ENCODE results near the gene ROCK1. TPM values are rescaled to one million over a fixed set of nuclear protein-coding genes. Genes with fewer than 3 reads are reported as not detected.

ROCK1 gene
- polyA plus RNA-seq, 1 of the 3 experiments (the other 2 are of a cell fraction), result 4.9 TPM

DNA sequence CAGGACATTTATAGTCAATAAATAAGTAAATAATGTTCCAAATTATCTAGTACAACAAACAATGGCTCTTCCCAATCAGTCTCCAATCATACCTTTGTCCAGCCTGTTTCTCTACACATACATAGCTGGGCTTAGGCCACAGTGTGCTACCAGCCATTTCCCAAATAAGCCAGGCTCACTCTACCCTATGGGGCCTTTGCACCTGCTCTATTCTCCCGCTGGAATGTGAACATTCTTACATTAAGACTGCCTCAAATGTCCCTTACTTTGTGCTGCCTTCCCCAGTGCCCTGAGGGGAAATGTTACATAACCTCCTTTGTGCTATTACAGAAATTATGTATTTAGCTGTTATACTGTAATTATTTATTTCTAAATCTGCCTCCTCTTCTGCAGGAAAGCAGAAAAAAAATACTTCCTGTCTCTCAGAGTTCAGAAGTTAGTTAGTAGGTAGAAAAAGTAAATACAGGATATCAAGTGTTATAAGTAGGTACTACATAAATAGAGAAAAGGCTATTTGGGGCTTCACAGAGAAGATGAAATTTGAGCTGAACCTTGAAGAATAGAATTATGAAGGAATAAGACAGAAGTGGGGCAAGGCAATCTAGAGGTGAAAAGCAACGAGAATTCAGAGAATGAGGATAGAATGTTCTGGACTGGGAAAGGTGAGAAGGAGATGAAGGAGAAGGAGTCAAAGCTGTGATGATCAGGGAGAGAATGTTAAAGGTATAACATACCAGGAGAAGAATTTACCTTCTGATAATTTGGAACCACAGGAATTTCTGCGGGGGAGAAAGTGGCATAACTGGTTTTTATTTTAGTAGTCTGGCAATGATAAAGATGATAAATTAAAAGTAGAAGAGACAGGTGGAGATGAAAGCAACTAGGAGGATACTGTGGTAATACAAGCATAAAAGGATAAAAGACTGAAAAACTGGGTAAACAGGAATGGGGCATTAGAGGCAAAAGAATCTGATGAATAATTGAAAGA is 37.0 kb downstream of the ROCK1 start:
- no peak overlapping the region for H3K9ac ChIP-seq
- no peak overlapping the region for H3K4me3 ChIP-seq (ENCODE audit: low read depth in 2 of 2, low read length in 1 of 2)
- WGBS (ENCODE audit: low lambda C conversion rate), result 90% methylated on average over 3 of the region's 3 CpGs
- H3K9me2 ChIP-seq, result no peaks in the 10 kb centered on the region
- peaks cover 0 to 2% of the 10 kb centered on the region in 2 experiments for H3K36me3 ChIP-seq (replicated peaks in 1 of 2; ENCODE audit: control insufficient read depth in 1 of 2, insufficient read depth in 2 of 2, low read length in 1 of 2)
- CTCF ChIA-PET, result no interaction called here
- H3K79me2 ChIP-seq (ENCODE audit: insufficient read depth), result peaks cover 98% of the 10 kb centered on the region
- no peak for DNase-seq
- H3K4me2 ChIP-seq, result no peak overlapping the region
- no peaks in the 10 kb centered on the region for H3F3A ChIP-seq (replicated peaks; ENCODE audit: insufficient read depth)
- H4K20me1 ChIP-seq (ENCODE audit: insufficient read depth), result peaks cover 84% of the 10 kb centered on the region
- H3K9me3 ChIP-seq, result no peaks in the 10 kb centered on the region
- no peak for TF ChIP-seq FOSL2 (IDR thresholded peaks at IDR 0.05; ENCODE audit: borderline replicate concordance, low read depth)
- TF ChIP-seq REST (IDR thresholded peaks at IDR 0.05; ENCODE audit: low read depth, low read length), result no peak
- TF ChIP-seq RXRA (IDR thresholded peaks at IDR 0.05; ENCODE audit: borderline replicate concordance, low read depth), result no peak
- no peak for TF ChIP-seq JUND (IDR thresholded peaks at IDR 0.05)
- TF ChIP-seq FOXJ3 (CRISPR knock-in tag; IDR thresholded peaks at IDR 0.05), result no peak
- no peak for TF ChIP-seq FOXM1 (IDR thresholded peaks at IDR 0.05; ENCODE audit: low read depth)
- TF ChIP-seq, protein P1, sequence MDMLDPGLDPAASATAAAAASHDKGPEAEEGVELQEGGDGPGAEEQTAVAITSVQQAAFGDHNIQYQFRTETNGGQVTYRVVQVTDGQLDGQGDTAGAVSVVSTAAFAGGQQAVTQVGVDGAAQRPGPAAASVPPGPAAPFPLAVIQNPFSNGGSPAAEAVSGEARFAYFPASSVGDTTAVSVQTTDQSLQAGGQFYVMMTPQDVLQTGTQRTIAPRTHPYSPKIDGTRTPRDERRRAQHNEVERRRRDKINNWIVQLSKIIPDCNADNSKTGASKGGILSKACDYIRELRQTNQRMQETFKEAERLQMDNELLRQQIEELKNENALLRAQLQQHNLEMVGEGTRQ (IDR thresholded peaks at IDR 0.05; ENCODE audit: borderline replicate concordance, low read depth, low read length), result no peak
- no peak for TF ChIP-seq GABPA (IDR thresholded peaks at IDR 0.05; ENCODE audit: low read depth)
- TF ChIP-seq RAD21 (IDR thresholded peaks at IDR 0.05; ENCODE audit: low read length), result no peak
- TF ChIP-seq MXI1 (IDR thresholded peaks at IDR 0.05; ENCODE audit: low read depth, low read length), result no peak
- TF ChIP-seq, protein P2, sequence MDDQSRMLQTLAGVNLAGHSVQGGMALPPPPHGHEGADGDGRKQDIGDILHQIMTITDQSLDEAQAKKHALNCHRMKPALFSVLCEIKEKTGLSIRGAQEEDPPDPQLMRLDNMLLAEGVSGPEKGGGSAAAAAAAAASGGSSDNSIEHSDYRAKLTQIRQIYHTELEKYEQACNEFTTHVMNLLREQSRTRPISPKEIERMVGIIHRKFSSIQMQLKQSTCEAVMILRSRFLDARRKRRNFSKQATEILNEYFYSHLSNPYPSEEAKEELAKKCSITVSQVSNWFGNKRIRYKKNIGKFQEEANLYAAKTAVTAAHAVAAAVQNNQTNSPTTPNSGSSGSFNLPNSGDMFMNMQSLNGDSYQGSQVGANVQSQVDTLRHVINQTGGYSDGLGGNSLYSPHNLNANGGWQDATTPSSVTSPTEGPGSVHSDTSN (IDR thresholded peaks at IDR 0.05), result 0 out of 2 replicates have a peak, but pooled peaks have one; percentile 9
- no peak for TF ChIP-seq EZH2phosphoT487 (IDR thresholded peaks at IDR 0.05; ENCODE audit: borderline replicate concordance, low read depth)
- TF ChIP-seq EP300 (IDR thresholded peaks at IDR 0.05; ENCODE audit: borderline replicate concordance in 1 of 2, low read depth in 1 of 2, low read length in 1 of 2), result no peak
- no peak for TF ChIP-seq MEF2A (IDR thresholded peaks at IDR 0.05; ENCODE audit: borderline replicate concordance, low read depth)
- TF ChIP-seq TCF12 (IDR thresholded peaks at IDR 0.05), result peak; percentile 44
- TF ChIP-seq, protein P3, sequence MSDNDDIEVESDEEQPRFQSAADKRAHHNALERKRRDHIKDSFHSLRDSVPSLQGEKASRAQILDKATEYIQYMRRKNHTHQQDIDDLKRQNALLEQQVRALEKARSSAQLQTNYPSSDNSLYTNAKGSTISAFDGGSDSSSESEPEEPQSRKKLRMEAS (IDR thresholded peaks at IDR 0.05; ENCODE audit: low read depth), result no peak
- H3K27me3 ChIP-seq (ENCODE audit: insufficient read depth), result no peaks in the 10 kb centered on the region
- peaks cover 4 to 6% of the 10 kb centered on the region in 2 experiments; a peak in 2 of 4 replicates for H3K4me1 ChIP-seq (ENCODE audit: control insufficient read depth in 1 of 2, insufficient read depth in 2 of 2, low read depth in 1 of 2, low read length in 1 of 2)
- no peak overlapping the region for H3K27ac ChIP-seq (ENCODE audit: low read depth in 2 of 2, low read length in 1 of 2)
- POLR2A ChIA-PET, result interaction anchor here (0.6 kb wide), 1 partner anchor 22 kb away, joined by 3 read pairs; no protein-coding TSS in a partner anchor
- no peak overlapping the region for H2AFZ ChIP-seq (ENCODE audit: low read depth)
